NCI-H146 (cell line): ENCODE measurements around the gene CCT5.
A peak's percentile ranks its signal among the peaks of the same experiment; 100 is the strongest.
"Not testable (repeated sequence)": the region's sequence is repeated elsewhere in the genome, so short reads cannot be mapped to it uniquely, and the experiment has no call there.

Experiments used
- DNase-seq: peaks from one replicate; lab custom pipeline; 2025; lab: John Stamatoyannopoulos, UW

Gene CCT5

DNA sequence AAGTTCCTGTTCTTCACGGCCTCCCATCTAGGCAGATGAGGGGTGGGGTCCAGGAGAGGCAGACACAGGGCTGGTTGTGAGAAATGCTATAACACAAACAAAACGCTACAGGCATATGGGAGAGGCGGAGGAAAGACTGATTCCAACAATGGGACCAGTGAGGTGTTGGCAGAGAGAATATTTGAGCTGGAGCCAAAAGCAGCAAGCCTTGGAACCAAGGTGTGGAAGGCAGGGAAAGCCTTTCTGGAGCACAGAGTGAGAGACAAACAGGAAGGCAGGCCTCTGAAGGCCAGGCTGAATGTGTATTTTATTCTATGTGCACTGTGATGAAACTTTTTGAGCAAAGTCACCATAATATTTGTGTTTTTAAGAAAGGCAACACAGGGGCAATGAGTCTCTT, 3.3 kb upstream of the CCT5 start:
- DNase-seq = no peak

GRCh38 chr5:10247217-10247616, 2.9 kb upstream of the CCT5 start:
- DNase-seq = not testable (repeated sequence)

DNA sequence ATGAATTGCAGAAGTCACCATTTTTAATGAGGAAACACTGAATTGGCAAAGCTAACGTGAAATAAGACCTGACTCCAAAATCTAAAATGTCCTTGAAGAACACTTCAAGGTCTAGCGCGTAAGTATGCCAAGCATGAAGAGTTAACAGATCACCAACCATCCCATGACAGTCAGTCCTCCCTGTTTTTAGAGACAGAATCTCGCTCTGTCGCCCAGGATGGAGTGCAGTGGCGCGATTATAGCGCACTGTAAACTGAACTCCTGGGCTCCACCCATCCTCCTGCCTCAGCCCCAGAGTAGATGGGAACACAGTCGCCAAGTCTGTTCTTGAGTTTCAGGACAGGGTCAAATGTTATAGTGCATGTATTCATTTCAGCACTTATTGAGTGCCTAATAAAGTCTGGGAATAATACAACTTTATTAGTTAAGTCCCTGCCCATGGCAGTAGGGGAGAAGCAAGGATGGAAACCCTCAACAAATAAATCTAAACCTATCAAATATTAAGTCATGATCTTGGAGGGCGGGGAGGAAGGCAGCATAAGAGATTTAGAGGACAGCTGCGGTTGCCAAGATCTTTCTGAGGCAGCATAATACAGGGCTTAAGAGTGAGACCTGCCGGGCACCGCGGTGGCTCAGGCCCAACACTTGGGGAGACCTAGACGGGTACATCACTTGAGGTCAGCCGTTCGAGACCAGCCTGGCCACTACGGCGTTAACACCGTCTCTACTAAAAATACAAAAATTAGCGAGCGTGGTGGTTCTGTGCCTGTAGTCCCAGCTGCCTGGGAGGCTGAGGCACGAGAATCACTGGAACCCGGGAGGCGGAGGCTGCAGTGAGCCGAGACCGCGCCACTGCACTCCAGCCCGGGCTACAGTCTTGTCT, 1.5 kb upstream of the CCT5 start:
- DNase-seq = peak; percentile 37

- peak; percentile 37 for DNase-seq
Measured at GRCh38 chr5:10250806-10251276, 761 bp downstream of the CCT5 start.

GRCh38 chr5:10251405-10251804, 1.3 kb downstream of the CCT5 start:
- DNase-seq = no peak

- DNase-seq = no peak
Measured at GRCh38 chr5:10253390-10253789, 3.3 kb downstream of the CCT5 start.

DNA sequence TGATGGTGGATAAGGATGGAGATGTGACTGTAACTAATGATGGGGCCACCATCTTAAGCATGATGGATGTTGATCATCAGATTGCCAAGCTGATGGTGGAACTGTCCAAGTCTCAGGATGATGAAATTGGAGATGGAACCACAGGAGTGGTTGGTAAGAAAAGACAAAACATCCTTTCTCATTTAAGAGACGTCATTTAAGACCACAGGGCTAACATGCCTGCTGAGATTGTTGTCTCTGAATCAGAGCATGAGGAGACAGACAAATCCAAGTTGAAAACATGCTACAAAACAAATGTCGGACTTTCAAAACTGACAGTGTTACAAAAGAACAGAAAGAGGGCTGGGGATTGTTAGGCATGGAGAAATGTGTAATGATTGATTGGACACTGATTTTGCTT, 4.6 kb downstream of the CCT5 start:
- no peak for DNase-seq

- DNase-seq = no peak
Measured at GRCh38 chr5:10257870-10258269, 7.8 kb downstream of the CCT5 start.

DNA sequence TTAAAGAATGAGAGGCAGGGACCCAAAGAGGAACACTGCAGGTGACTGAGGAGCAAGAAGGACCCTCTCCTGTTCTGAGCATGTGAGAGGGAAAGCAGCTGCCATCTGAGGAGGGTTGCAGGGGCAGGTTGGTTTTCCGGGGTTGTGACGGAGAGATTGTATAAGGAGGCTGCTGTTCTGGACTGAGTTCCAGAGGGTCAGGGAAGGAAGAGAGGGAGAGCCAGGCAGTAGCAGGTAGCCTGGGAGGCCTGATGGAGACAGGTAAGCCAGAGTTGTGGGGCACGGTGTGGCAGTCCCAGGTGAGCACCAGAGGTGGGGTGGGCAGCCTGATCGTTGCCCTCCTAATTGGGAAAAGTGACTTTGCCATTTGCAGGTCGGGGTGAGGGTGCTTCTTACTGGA, 9.8 kb downstream of the CCT5 start:
- DNase-seq = no peak

- no peak for DNase-seq
Measured at GRCh38 chr5:10261065-10261464, 11.0 kb downstream of the CCT5 start.

- no peak for DNase-seq
Measured at GRCh38 chr5:10262121-10262774, 12.2 kb downstream of the CCT5 start.

GRCh38 chr5:10262995-10263394, 12.9 kb downstream of the CCT5 start:
- DNase-seq = no peak

DNA sequence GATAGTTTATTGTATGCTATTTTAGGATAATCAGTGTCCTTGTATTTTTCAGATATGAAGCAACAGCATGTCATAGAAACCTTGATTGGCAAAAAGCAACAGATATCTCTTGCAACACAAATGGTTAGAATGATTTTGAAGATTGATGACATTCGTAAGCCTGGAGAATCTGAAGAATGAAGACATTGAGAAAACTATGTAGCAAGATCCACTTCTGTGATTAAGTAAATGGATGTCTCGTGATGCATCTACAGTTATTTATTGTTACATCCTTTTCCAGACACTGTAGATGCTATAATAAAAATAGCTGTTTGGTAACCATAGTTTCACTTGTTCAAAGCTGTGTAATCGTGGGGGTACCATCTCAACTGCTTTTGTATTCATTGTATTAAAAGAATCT, 14.5 kb downstream of the CCT5 start:
- DNase-seq = no peak

DNA sequence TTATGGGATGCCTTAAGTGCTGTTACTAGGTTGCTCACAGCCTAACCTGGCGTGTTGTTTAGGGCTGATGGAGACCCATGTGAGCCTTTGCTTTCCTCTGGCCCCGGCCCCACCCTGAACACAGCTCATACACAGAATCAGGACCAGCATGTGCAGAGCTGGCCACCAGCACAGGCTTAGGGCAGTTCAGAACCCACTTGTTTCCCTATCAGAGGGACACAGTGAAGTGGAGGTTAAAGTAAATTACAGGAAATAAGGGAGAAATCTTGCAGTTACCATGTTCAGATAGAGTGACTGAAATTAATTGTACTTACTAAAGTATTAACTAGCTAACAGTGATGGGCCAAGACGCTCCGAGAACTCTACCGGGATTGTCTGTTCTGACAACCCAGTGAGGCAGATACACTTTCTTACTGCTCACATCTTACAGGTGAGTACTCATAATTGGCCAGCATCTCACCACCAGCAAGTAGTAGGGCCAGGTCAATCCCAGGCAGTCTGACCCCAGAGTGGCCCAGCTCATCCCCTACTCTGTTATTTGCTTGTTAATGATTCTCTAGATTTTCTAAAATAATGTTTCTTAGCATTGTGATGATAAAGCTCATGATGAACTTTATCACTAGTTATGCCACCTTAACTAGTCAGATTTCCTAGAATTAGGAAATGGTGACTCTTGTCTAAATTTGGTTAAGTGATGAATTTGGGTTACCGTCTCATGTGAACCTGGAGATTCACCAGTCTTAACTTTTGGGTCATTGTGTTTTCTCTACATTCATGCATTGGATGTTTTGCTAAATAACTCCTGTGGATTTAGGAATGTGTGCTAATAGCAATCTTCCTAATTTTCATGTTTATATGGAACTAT, 15.4 kb downstream of the CCT5 start:
- DNase-seq = no peak

- DNase-seq = no peak
Measured at GRCh38 chr5:10266137-10266536, 16.1 kb downstream of the CCT5 start.

DNA sequence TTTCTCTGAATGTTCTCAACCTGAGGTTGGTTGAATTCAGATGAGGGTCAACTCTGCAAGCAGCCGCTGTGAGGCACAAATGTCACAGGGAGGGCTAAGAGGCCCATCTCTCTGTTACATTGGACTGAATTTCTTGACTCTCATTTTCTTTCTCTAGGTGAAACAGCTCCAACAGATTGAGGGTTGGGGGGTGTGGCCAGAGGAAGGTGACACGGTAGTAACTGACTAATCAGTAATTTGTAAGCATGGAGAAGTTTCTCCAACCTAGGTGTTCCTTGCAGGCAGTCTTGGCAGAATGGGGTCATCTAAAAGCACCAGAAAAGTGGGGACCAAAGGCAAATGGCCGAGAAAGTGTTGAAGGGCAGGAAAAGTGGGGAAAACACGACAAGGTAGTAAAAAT, 16.8 kb downstream of the CCT5 start:
- DNase-seq = no peak

DNA sequence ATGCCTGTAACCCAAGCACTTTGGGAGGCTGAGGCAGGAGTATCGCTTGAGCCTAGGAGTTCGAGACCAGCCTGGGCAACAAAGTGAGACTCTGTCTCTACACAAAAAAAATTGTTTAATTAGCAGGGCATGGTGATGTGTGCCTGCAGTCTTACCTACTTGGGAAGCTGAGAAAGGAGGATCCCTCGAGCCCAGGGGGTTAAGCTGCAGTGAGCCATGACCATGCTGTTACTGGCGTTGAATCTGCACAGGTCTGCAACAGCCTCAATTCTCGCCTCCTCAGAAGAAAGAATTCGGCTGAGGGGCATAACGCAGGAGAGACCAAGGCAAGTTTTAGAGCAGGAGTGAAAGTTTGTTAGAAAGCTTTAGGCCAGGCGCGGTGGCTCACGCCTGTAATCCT, 18.0 kb downstream of the CCT5 start:
- no peak for DNase-seq

- DNase-seq = no peak
Measured at GRCh38 chr5:10272053-10272874, 22.2 kb downstream of the CCT5 start.

GRCh38 chr5:10272875-10273209, 22.8 kb downstream of the CCT5 start:
- not testable (repeated sequence) for DNase-seq

DNA sequence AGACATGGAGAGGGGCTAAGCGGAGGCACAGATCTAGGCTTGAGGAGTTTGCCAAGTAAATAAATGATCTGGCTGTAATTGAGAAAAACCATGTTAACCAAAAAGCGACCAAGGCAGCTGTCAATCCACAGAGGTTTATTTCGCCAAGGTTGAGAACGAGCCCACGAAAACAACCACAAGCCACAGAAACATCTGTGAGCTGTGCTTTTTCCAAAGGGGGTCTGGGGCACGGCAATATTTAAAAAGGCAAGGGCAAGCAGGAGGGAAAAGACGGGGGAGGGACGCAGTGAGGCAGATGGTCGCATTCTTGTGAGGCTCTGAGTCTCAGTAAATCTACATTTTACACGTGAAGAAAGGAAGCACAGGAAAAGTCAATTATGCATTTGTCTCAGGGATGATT, 25.4 kb downstream of the CCT5 start:
- DNase-seq = no peak

GRCh38 chr5:10275991-10276390, 25.9 kb downstream of the CCT5 start:
- DNase-seq = no peak

DNA sequence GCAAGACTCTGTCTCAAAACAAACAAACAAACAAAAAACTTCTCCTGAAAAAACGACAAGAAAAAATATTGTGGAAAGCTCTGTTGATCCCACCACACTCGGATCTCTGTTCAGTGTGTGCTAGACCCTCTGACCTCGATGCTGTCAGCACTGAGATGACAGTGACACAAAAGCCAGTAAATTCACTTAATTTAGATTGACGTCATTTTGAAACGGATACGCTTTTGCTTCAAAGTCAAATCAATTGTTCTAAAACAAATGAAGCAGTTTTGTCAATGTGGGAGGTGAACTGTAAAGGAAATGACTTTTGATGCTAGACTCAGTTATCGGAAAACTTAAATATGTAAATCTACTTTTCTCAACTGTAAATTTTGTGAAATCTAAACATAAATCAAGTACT, 26.6 kb downstream of the CCT5 start:
- DNase-seq = no peak
